ENCODE data around the gene GNL3.
"Not testable (repeated sequence)": the region's sequence is repeated elsewhere in the genome, so short reads cannot be mapped to it uniquely, and the experiment has no call there.

GNL3 gene

GRCh38 chr3:52721002-52721729 lies 35.3 kb downstream of the GNL3 start:
- TF ChIP-seq, protein P1, sequence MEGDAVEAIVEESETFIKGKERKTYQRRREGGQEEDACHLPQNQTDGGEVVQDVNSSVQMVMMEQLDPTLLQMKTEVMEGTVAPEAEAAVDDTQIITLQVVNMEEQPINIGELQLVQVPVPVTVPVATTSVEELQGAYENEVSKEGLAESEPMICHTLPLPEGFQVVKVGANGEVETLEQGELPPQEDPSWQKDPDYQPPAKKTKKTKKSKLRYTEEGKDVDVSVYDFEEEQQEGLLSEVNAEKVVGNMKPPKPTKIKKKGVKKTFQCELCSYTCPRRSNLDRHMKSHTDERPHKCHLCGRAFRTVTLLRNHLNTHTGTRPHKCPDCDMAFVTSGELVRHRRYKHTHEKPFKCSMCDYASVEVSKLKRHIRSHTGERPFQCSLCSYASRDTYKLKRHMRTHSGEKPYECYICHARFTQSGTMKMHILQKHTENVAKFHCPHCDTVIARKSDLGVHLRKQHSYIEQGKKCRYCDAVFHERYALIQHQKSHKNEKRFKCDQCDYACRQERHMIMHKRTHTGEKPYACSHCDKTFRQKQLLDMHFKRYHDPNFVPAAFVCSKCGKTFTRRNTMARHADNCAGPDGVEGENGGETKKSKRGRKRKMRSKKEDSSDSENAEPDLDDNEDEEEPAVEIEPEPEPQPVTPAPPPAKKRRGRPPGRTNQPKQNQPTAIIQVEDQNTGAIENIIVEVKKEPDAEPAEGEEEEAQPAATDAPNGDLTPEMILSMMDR (IDR thresholded peaks at IDR 0.05; ENCODE audit: insufficient read depth, low read depth, low read length, missing control alignments), result no peak
- H3K4me3 ChIP-seq (ENCODE audit: low read depth, low read length), result no peak overlapping the region
- DNase-seq (ENCODE audit: low read depth), result peak; percentile 84

GRCh38 chr3:52721730-52722008 lies 35.8 kb downstream of the GNL3 start:
- TF ChIP-seq, protein P1 (IDR thresholded peaks at IDR 0.05; ENCODE audit: insufficient read depth, low read depth, low read length, missing control alignments), result no peak
- no peak overlapping the region for H3K4me3 ChIP-seq (ENCODE audit: low read depth, low read length)
- peak; percentile 35 for DNase-seq (ENCODE audit: low read depth)

GRCh38 chr3:52722491-52722890 lies 36.7 kb downstream of the GNL3 start:
- H3K4me3 ChIP-seq (ENCODE audit: low read depth, low read length), result no peak overlapping the region
- TF ChIP-seq, protein P1 (IDR thresholded peaks at IDR 0.05; ENCODE audit: insufficient read depth, low read depth, low read length, missing control alignments), result no peak
- no peak for DNase-seq (ENCODE audit: low read depth)

DNA sequence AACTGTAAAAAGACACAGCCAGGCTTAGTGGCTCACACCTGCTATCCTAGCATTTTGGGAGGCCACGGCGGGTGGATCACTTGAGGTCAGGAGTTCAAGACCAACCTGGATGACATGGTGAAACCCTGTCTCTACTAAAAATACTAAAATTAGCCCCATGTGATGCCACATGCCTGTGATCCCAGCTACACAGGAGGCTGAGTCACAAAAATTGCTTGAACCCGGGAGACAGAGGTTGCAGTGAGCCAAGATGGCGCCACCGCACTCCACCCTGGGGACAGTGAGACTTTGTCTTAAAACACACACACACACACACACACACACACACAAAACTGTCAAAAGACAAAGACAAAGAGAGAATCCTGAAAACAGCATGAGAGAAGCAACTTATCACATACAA lies 38.1 kb downstream of the GNL3 start:
- DNase-seq (ENCODE audit: low read depth), result no peak

GRCh38 chr3:52724511-52724910 lies 38.7 kb downstream of the GNL3 start:
- no peak overlapping the region for H3K4me3 ChIP-seq (ENCODE audit: low read depth, low read length)
- DNase-seq (ENCODE audit: low read depth), result no peak
- TF ChIP-seq, protein P1 (IDR thresholded peaks at IDR 0.05; ENCODE audit: insufficient read depth, low read depth, low read length, missing control alignments), result no peak

More for the DNA sequence above, 38.1 kb downstream of the GNL3 start:
- TF ChIP-seq, protein P1 (IDR thresholded peaks at IDR 0.05; ENCODE audit: insufficient read depth, low read depth, low read length, missing control alignments), result no peak
- H3K4me3 ChIP-seq (ENCODE audit: low read depth, low read length), result no peak overlapping the region

- not testable (repeated sequence) for DNase-seq (ENCODE audit: low read depth)
Observed at GRCh38 chr3:52728753-52729152, 42.9 kb downstream of the GNL3 start.

GRCh38 chr3:52730681-52731080 lies 44.8 kb downstream of the GNL3 start:
- H3K4me3 ChIP-seq (ENCODE audit: low read depth, low read length), result no peak overlapping the region
- TF ChIP-seq, protein P1 (IDR thresholded peaks at IDR 0.05; ENCODE audit: insufficient read depth, low read depth, low read length, missing control alignments), result no peak
- DNase-seq (ENCODE audit: low read depth), result peak; percentile 59

More at GRCh38 chr3:52728753-52729152, 42.9 kb downstream of the GNL3 start:
- H3K4me3 ChIP-seq (ENCODE audit: low read depth, low read length), result not testable (repeated sequence)

Measured in GM12865 (cell line).